K562 (cell line): ENCODE measurements around the gene CRK. TPM values are rescaled to one million over a fixed set of nuclear protein-coding genes. Genes with fewer than 3 reads are reported as not detected.

Source experiments
- AFF1 ChIP-seq, 2 experiments: fragments of 450-650 bp; IDR thresholded peaks; 2 replicates each; pipeline ENCODE4 v1.6.1; 2018; ENCODE audit warnings: mild to moderate bottlenecking in 2 of 2, low read depth in 1 of 2; ENCODE audit not compliant: partially characterized antibody in 2 of 2
- BDP1 ChIP-seq: IDR thresholded peaks from 3 replicates; pipeline ENCODE4 v1.6.1; 2011; ENCODE audit not compliant: insufficient read length, insufficient read depth
- CREB3L1 ChIP-seq: fragments of 450-650 bp; IDR thresholded peaks from 2 replicates; pipeline ENCODE4 v1.6.1; 2014; ENCODE audit warnings: low read depth, mild to moderate bottlenecking, moderate library complexity, borderline replicate concordance
- FOS ChIP-seq: IDR thresholded peaks from 3 replicates; pipeline ENCODE4 v1.6.1; 2011; ENCODE audit not compliant: insufficient read length; ENCODE audit errors: extremely low read depth
- GTF3C2 ChIP-seq: IDR thresholded peaks from 3 replicates; pipeline ENCODE4 v1.6.1; 2011; ENCODE audit warnings: borderline replicate concordance, mild to moderate bottlenecking, moderate library complexity; ENCODE audit not compliant: insufficient read length; ENCODE audit errors: extremely low read depth
- HDAC1 ChIP-seq, 2 experiments: fragments of 450-650 bp; IDR thresholded peaks; 2 replicates each; pipeline ENCODE4 v1.6.1; 2016 to 2017; ENCODE audit warnings: inconsistent platforms in 1 of 2, mild to moderate bottlenecking in 1 of 2, moderate library complexity in 1 of 2
- HOXB6 ChIP-seq: fragments of 250-450 bp; sonication (Bioruptor Pico); IDR thresholded peaks from 2 replicates; pipeline ENCODE4 v1.5.1; 2022; ENCODE audit warnings: mild to moderate bottlenecking, borderline replicate concordance
- RBFOX2 ChIP-seq: fragments of 200-400 bp; formaldehyde crosslinking; IDR thresholded peaks from 2 replicates; pipeline ENCODE4 v1.6.1; 2017; ENCODE audit warnings: low read depth, mild to moderate bottlenecking, low read length, moderate library complexity
- SAFB ChIP-seq: fragments of 200-400 bp; formaldehyde crosslinking; IDR thresholded peaks from 2 replicates; pipeline ENCODE4 v1.6.1; 2017; ENCODE audit warnings: low read depth, low read length, borderline replicate concordance
- SMARCB1 ChIP-seq: IDR thresholded peaks from 2 replicates; pipeline ENCODE4 v1.6.1; 2011; ENCODE audit warnings: improper control_type of control experiment, low read depth; ENCODE audit not compliant: insufficient read length
- ZNF133 ChIP-seq: fragments of 250-450 bp; sonication (Bioruptor Pico); IDR thresholded peaks from 2 replicates; pipeline ENCODE4 v1.4.0; 2020; ENCODE audit warnings: mild to moderate bottlenecking
- ZNF518B ChIP-seq: fragments of 250-450 bp; sonication (Bioruptor Pico); IDR thresholded peaks from 2 replicates; pipeline ENCODE4 v1.5.0; 2021; ENCODE audit warnings: mild to moderate bottlenecking, moderate library complexity
- ZNF75A ChIP-seq: fragments of 450-650 bp; formaldehyde crosslinking; IDR thresholded peaks from 2 replicates; pipeline ENCODE4 v1.4.0; 2020; ENCODE audit warnings: mild to moderate bottlenecking
- ZSCAN32 ChIP-seq: fragments of 450-650 bp; formaldehyde crosslinking; IDR thresholded peaks from 2 replicates; pipeline ENCODE4 v1.4.0; 2020; ENCODE audit warnings: mild to moderate bottlenecking, moderate library complexity
- polyA plus RNA-seq, 8 experiments: library from polyadenylated mRNA; depleted of rRNA in 4 of 8; stranded (reverse) in 5 of 8; unstranded in 3 of 8; fragments of >200 nt; fragmentation: Nextera tagmentation in 2 of 8; fragmentation: Illumina TruSeq in 1 of 8; extraction: Ambion mirVana in 2 of 8; extraction: Trizol in 1 of 8; gene quantifications; 2 replicates each; pipeline versions ENCODE4 v1.2.1 to v1.2.3, GENCODE V29; 2011 to 2014; ENCODE audit warnings: inconsistent platforms in 1 of 8, missing spikeins in 1 of 8
- total RNA-seq, 7 experiments: library from RNA; depleted of rRNA in 6 of 7; stranded (reverse); fragments of >200 nt in 6 of 7; fragmentation: Illumina TruSeq in 2 of 7; extraction: Trizol in 2 of 7; gene quantifications; 2 replicates each; pipeline versions ENCODE4 v1.2.1 to v1.2.3, GENCODE V29; 2011 to 2021; ENCODE audit warnings: low replicate concordance in 1 of 7

CRK gene
- total and polyA plus RNA-seq, 9 of the 15 experiments (the other 6 are each of a cell fraction or from before 2014, with no cell fraction given): 13.1 to 40.2 (median 26.1) TPM

- TF ChIP-seq HDAC1 (IDR thresholded peaks at IDR 0.05) (0 out of 4 replicates have a peak, but pooled peaks of 1 of the 2 experiments have one; percentile 12), BDP1 (no peak), FOS (no peak), HOXB6 (CRISPR knock-in tag) (no peak), GTF3C2 (no peak), SAFB (peak; percentile 65; the same call in 1 of the 2 replicates), ZNF133 (CRISPR knock-in tag) (no peak), AFF1 (IDR thresholded peaks at IDR 0.05; ENCODE audit: low read depth in 1 of 2, partially characterized antibody in 2 of 2) (no peak), ZSCAN32 (CRISPR knock-in tag) (no peak), ZNF75A (CRISPR knock-in tag) (no peak), SMARCB1 (no peak), CREB3L1 (0 out of 2 replicates have a peak, but pooled peaks have one; percentile 50), RBFOX2 (peak; percentile 61), ZNF518B (CRISPR knock-in tag) (no peak)
Observed at GRCh38 chr17:1487939-1488825, 32.1 kb upstream of the CRK start (continued).
